GM19043 (cell line): ENCODE data around the gene ADGRL3.
"Not testable (repeated sequence)": the region's sequence is repeated elsewhere in the genome, so short reads cannot be mapped to it uniquely, and the experiment has no call there.

Experiments
- ATAC-seq: cut with Tn5 transposase; IDR thresholded peaks from one replicate; pipeline ENCODE4 v1.9.1; 2021; ENCODE audit warnings: low read depth; ENCODE audit not compliant: unreplicated experiment

Gene ADGRL3

DNA sequence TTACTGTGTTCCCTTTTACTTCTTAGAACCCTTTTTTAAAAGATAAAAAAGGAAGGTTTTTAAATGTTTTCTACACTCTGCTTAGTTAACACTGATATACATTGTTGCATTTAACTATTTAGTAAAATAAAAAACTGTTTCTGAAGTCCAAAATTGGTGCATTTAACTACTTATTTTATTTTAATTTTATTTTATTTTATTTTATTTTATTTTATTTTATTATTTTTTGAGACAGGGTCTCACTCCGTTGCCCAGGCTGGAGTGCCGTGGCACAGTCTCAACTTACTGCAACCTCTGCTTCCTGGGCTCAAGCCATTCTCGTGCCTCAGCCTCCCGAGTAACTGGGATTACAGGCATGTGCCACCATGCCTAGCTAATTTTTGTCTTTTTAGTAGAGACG lies 652.0 kb downstream of the ADGRL3 start:
- not testable (repeated sequence) for ATAC-seq

DNA sequence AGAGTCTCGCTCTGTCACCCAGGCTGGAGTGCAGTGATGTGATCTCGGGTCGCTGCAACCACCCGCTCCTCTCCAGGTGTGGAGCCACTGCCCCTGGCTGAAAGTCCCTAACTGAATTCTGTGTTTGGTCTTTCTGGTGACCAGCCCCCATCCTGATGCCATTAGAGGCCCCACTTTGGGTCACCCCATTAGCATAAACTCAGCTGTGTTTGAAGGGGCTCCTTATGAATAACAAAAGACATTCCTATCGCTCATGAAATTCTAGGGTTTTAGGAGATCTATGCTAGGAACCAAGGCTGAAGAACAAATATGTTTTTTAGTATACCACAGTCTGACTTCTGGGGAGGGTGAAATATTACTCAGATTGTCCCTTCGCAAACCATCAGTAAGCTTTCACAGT lies 652.9 kb downstream of the ADGRL3 start:
- ATAC-seq: no peak

DNA sequence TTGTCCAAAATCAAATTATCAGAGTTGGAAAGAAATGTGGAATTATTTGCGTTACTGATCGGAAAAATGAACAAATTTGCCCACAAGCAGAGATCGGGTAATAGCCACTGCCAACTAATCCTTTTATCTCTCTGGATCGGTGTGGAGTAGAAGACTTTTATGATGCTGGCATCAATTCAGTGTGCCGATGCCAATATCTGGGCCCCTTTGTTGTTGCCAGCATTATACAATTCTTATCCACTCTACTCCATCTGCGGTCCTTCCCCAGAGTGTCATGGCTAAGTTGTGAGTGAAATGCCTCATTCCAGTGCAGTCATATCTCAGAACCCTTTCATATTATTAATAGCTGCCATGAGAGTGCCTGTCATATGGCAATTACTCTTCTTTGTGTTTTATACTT lies 660.2 kb downstream of the ADGRL3 start:
- no peak for ATAC-seq

DNA sequence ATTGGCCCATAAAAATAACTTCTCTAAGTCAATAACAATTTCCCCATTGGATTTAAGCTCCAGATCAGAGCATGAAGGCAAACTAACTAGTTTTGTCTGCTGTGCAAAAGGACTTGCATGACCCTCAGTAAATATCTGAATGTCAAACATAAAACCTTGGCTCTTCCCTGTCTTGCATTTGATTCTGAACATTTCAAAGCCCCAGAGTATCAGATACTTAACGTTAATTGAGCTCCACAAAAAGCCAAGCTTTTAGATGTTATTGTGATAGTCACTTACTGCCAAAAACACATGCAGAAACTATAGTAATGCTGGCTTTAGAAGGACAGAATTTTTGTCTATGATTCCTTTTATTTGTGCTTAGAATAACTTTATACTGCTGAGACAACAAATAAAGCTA lies 664.2 kb downstream of the ADGRL3 start:
- no peak for ATAC-seq

DNA sequence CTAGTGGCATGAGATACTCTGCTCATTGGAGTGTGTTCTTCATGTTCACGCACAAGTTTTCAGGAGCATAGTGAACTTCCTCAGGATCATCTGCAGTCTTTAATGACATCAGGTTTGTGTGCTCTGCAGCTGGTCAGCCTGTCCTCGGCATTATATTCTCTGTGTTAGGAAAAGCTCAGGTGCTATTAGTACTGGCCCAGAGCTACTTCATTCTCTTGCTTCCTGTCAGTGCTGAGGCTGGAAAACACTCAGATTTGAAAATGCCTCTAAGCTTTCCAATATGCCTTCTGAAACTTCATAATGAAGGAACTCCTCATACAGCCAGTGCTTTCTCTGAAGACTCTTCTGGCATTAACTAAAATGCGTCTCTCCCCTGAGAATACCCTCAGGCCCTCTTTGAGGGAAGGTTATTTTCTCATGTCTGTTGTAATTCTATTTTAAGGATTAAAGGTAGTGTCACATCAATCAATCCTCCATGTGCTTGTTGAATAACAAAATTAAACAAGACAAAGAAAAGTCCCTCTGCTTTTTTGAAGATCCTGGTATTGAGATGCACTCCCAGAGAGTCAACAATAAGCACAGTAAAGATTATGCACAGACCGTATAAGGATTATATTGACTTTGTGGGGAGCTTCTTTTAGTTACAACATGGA lies 666.4 kb downstream of the ADGRL3 start:
- ATAC-seq: no peak

DNA sequence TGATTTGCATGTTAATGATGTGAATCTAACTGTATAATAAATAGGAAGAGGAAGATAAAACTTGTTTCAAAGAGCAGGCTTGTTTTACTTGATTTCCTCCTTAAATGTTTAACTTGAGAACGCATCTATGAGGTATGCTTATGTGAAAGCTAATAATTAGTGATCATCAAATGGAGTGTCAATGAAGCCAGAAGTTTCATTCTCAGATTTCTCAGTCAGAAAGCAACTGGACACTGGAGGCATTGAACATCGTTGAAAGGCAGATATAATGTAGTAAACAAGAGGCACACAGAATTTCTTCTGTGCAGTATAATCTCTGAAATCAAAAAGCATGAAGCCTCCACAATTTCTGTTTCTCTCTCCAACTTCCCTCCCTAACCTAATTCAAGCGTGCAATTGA lies 672.9 kb downstream of the ADGRL3 start:
- ATAC-seq: no peak

DNA sequence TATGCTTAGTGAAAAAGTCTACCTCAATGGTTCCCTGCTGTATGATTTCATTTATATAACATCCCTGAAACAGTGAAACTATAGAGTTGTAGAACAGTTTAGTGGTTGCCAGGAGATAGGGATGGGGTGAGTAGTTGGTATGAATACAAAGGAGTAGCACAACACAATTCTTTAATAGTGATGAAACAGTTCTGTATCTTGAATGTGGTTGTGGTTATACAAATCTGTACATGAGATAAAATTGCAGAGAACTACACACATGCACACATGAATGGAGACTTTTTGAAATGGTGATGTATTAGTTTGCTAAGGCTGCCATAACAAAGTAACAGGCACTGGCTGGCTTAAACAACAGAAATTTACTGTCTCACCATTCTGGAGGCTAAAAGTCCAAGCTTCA lies 677.1 kb downstream of the ADGRL3 start:
- no peak for ATAC-seq

DNA sequence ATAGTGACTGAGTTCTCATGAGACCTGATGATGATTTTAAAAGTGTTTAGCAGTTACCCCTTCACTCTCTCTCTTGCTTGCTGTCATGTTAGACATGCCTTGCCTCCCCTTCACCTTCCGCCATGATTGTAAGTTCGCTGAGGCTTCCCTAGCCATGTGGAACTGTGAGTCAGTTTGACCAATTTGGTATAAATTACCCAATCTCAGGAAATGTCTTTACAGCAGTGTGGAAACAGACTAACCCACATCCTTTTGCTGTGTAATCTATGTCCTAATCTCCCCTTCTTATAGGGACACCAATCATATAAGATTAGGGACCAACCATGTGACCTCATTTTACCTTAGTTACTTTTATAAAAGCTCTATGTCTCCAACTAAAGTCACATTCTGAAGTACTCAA lies 677.8 kb downstream of the ADGRL3 start:
- no peak for ATAC-seq

DNA sequence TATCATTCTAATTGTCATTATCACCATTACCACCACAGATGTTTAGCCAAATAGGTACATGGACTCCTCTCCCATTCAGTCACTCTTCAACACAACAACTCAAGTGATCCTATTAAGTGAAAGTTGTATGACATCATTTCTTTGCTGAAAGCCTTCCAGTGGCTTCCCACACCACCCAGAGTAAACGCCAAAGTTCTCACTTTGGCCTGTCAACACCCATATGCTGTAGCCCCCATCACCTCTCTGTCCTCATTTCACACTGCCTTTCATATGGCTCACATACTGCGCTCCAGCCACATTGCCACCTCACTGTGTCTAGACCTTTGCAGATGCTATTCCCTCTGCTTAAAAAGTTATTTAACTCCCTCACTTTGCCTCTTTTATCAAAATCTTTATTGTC lies 682.3 kb downstream of the ADGRL3 start:
- no peak for ATAC-seq

DNA sequence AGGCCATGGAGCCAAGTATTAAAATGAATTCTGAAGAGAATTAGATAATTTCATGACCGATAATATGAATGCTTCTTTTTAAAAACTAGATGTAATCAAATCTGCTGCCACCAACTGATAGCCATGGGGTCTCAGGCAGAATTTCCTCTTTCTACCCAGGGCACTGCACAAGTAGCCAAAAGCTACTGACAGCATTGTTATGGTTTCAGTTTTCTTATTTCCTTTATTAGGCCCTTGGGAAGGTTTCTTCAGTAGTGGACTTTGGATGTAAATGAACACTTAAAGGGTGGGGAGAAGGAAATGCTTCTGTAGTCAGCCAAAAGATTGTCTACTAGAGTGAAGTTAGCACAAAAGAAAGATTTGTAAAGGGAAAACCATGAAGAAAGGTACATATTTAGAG lies 686.0 kb downstream of the ADGRL3 start:
- ATAC-seq: no peak

DNA sequence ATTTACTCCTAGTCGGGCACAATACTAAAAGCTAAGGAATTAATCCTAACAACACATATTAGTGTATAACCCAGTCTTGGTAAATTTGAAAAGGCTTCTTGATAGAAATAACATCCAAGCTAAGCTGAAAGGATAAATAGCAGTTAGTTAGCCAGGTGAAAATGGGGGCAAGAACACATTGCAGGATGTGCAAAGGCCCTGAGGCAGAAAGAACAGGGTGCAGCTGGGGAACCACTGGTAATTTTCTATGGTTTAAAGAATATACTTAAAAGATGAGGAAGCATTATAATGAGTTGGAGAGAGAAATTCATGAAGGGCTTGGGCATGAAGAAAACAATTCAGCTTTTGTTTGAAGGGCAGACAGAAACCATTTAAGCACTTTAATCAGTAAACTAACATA lies 689.0 kb downstream of the ADGRL3 start:
- ATAC-seq: no peak

DNA sequence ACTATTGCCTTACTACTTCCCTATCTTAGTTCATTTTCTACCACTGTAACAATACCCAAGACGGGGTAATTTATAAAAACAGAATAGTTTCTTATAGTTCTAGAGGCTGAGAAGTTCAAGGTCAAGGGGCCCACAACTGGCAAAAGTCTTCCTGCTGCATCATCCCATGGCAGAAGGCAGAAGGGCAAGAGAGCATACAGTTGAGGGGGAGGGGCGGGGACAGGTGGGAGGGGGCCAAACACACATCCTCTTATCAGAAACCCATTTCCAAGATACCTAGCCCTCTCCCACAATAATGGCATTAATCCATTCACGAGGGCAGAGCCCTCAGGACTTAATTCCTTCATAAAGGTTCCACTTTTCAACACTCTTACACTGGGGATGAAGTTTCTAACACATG lies 690.2 kb downstream of the ADGRL3 start:
- no peak for ATAC-seq

DNA sequence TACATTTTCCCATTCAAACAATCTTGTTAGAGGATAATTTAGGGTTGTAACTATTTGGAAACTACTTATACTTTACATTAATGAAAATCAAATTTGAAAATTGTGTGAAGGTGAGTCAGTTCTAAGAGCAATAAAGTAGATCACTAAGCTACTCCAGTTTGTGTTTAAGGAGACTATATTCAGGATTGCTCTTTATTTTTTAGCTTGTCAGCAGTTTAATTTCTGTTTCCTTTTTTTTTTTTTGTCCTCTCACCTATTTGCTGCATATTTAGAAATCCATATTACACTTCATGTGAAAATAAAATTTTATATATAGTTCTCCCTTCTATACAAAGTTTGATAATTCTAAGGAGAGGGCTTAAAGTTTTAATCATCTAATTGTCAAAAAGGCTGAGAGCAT lies 691.8 kb downstream of the ADGRL3 start:
- ATAC-seq: no peak

DNA sequence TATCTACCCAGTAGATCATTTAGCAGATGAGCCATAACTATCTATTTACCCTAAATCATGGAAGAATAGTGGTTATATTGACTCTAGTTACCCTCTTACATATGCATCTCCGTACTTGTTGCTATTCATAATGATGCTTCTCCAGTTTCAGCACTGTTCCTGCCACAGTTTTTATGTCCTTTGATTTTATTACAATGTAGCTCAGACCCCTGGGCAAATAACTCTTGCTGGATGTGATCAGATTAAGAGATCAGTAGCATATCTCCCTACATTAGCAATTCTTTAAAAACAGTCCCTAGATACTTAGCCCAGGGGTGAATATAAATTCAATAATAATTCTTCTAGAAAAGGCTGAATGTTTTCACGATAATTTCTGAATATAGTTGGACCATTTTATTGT lies 696.5 kb downstream of the ADGRL3 start:
- no peak for ATAC-seq

DNA sequence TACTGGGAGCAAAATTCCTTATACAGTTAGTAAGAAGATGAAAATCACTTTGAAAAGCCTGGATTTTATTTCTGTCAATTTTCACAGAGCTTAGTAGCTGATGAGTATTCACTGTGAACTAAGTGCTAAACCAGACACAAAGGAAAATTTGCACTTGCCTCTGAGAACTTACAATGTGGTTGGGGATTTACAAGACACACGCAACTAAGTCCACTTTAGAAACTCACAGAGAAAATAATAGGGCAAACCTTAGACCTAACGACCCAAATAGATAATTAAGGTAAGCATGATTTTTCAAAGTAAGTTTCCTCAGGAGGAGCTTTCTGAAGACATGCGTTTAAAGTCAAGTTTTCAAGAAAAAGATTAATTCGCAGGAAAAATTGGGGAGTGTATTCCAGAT lies 708.9 kb downstream of the ADGRL3 start:
- no peak for ATAC-seq

DNA sequence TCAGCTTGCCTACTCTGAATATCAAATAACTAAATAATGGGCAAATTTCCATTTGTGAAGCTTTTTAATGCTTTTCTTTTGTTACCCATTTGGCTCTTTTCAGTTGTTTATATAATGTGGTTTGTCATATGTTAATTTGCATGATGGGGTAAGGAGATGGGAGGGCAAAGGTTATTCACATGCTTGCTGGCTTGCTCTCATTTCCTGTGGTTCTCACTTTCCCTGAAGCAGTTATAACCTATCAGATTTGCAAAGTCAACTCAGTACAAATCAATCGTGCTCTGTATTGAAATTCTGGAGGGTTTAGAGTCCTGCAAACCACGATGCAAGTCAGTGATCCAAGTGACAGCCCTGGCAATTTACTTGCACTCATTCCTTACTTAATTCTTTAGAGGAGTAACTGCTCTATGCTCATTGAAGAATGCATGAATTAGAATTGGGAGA lies 711.2 kb downstream of the ADGRL3 start:
- ATAC-seq: no peak

DNA sequence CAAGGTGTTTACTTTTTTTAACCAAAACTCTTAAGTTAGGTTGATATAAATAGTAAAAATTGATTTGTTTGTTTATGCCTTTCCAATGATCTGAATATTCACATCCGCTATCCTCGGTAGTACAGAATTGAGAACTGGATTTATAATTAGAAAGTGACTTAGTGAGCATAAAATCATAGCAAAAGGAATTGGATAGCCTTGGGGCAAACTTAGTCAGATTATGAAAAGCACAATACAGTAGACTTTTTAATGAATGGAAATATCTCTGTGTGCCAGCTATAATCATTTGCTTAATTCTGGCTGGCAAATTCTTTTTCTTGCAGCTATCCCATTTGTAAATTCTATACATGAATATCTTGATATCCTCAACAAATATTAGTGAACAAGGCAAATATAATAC lies 713.5 kb downstream of the ADGRL3 start:
- no peak for ATAC-seq

DNA sequence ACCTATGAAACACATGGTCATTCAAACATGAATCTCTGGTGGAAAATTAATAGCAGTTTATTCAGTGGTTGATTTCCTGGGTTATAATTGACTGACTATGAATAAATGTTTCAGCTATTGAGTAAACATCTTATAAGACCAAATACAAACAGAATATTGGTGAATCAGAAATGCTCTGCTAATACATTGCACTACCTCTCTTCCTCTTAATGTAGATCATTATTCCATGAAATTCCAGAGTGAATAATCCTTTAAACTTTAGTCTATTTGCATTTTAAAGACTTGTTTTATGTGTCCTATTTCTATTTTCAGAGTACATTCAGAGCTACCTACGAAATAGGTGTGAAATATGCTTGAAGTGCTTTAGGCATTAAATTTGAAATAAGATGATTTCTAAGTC lies 715.4 kb downstream of the ADGRL3 start:
- ATAC-seq: no peak

DNA sequence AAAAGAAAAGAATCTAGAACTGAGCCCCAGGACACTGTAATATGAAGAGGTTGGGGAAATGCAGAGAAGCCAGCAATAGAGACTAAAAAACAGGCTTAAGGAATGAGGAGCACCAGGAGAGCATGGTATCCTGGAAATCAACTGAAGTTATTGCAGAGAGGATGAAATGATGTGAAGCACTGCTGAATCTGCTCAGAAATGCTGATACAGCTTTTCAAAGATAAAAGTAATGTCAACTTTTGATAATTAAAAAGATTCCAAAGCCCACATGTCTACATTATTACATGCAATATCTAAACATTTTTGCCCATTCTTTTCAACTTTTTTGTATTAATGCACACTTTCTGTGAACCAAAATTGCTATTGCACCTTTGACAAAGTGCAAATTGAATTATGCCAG lies 718.4 kb downstream of the ADGRL3 start:
- ATAC-seq: no peak

DNA sequence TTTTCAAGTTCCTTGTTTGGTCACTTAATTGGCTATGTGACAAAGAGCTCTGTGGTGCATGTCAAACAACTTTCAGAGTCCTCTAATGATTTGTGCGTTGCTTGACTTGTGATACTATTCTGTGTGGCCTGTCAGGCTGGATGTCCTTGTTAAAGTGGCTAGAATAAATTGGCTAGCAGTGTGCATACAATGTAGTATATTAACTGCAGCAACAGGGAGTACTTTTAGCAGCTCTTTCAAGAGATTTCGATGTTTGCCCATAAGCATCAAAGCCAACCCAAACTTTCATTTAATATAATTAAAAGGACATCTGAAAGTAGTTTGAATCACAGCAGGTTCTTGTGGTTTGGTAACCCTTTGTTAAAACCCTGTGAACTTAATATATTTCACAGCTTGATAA lies 718.9 kb downstream of the ADGRL3 start:
- no peak for ATAC-seq

DNA sequence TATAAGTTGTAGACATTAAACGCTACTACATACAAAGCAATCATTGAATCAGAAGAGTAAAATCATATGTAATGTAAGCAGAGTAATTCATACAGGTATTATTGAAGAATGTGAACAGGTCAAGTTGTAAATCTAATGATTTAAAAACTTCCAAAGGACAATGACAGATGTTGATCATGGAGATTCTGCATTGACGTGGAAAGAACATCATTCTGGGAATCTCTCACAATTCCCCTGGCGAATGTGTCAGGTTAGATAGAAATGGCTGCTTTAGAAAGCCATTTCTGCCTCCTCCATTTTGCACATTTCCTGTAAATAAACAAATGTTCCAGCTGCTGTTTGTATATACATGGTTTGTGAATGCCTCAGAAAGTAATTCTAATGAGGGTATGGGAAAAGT lies 719.4 kb downstream of the ADGRL3 start:
- no peak for ATAC-seq

DNA sequence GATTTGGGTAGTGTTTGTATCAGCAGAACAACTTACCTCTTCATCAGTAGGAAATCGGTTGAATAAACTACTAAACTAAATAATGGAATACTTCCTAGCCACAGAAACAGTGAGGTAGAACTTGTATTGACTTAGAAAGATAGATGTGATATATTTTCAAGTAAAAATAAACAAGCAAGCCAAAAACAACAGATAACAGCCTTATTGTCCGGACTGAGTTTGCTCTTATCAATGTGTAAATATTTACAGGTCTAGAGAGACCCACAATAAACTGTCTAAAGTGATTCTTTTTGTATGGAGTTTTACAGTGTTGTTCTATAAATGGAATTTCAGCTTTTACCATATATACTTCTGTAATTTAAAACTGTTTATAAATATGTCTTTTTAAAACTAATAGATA lies 721.8 kb downstream of the ADGRL3 start:
- ATAC-seq: no peak

DNA sequence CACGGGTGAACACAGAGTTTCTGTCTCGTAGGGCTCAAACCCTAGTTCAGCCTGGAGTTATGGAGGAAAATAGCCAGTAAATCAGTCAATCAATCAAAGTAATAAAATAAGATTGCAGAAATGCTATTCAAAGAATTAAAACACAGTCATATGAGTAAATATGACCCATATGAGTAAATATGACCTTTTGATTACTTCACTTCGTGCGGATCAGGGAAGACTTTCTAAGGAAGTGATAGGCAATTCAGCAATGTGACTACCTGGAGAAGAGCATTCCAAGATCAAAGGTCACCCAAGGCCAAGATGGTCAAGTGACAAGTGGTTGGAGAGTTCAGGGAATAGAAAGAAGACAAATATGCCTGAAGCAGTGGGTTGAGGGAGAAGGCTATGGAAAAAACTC lies 722.6 kb downstream of the ADGRL3 start:
- ATAC-seq: no peak
